Hindlimb muscle (tissue), 1 donor: ENCODE measurements around the gene TEF. TPM values are rescaled to one million over a fixed set of nuclear protein-coding genes. Genes with fewer than 3 reads are reported as not detected.

Experiments
- polyA plus RNA-seq: library from polyadenylated mRNA; unstranded; fragments of 120-200 nt; gene quantifications from one replicate; pipeline ENCODE4 v1.2.1, GENCODE V29; 2013; ENCODE audit not compliant: insufficient read length

TEF gene
- polyA plus RNA-seq, 1 donor, result 11.9 TPM

Other genes with a start within 250 kb of the TEF start
- gene L3MBTL2, start 176.6 kb upstream of the TEF start, polyA plus RNA-seq, result 15.5 TPM
- 4.9 TPM for gene CHADL, start 141.0 kb upstream of the TEF start, polyA plus RNA-seq
- 31.1 TPM for gene RANGAP1, start 95.8 kb upstream of the TEF start, polyA plus RNA-seq
- gene ZC3H7B, start 80.4 kb upstream of the TEF start, polyA plus RNA-seq, result 43.4 TPM
- 40.7 TPM for gene TOB2, start 64.9 kb downstream of the TEF start, polyA plus RNA-seq
- 29.4 TPM for gene PHF5A, start 86.8 kb downstream of the TEF start, polyA plus RNA-seq
- gene ACO2, start 87.2 kb downstream of the TEF start, polyA plus RNA-seq, result 117 TPM
- 20.4 TPM for gene POLR3H, start 162.5 kb downstream of the TEF start, polyA plus RNA-seq
- gene CSDC2, start 179.1 kb downstream of the TEF start, polyA plus RNA-seq, result 9.7 TPM
- gene PMM1, start 207.9 kb downstream of the TEF start, polyA plus RNA-seq, result 31.6 TPM
- gene DESI1, start 239.1 kb downstream of the TEF start, polyA plus RNA-seq, result 20.1 TPM
- gene XRCC6, start 239.4 kb downstream of the TEF start, polyA plus RNA-seq, result 202 TPM